C4-2B (cell line): ENCODE data around the gene AKNA.

Source experiments
- H3K27ac ChIP-seq: fragments of 450-650 bp; 2 replicates; pipeline ENCODE4 v1.5.1; 2017
- CTCF ChIP-seq: fragments of 450-650 bp; conservative IDR thresholded peaks from 2 replicates; pipeline ENCODE4 v1.5.1; 2017; ENCODE audit warnings: mild to moderate bottlenecking
- ZFX ChIP-seq: fragments of 450-650 bp; IDR thresholded peaks from 2 replicates; pipeline ENCODE4 v1.6.1; 2017

The AKNA gene

DNA sequence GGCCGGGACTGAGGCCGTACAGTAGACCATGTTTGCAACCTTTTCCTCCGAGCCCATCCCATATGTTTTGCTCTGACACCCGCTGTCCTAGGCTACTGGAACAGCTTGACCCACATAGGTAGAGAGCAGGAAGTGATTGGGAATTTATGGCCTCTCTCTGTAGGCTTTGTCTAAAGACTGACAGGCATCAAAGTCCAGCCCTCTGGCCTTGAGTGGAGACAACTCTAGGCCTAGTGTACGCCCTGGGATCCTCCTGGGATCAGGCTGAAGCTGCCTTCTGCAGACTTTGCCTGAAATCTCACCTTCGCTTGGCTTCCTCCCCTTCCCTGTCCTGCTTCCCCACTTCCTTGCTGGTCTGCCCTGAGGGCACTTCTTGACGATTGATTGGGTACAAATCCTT is 13.6 kb upstream of the AKNA start:
- no peak for TF ChIP-seq ZFX
- no peak for TF ChIP-seq CTCF

GRCh38 chr9:114400772-114401171 is 13.0 kb upstream of the AKNA start:
- no peak for TF ChIP-seq CTCF
- H3K27ac ChIP-seq = no peak overlapping the region

More for the DNA sequence above, 13.6 kb upstream of the AKNA start:
- H3K27ac ChIP-seq = no peak overlapping the region

DNA sequence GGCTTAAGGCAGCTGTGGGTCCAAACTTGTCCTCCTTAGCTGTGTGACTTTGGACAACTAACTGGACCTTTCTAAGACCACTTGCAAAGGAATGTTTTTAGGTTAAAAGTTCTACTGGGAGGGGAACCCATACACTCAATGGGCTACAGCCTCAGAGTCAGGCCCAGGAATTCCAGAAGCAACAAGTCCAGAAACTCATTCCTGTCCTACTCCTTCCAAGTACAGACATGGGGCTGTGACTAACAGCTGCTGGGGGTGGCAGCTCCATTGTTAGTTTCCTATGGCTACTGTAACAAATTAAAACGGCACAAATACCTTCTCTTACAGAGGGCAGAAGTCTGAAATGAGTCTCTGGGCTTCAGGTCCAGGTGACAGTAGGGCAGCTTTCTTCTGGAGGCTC is 12.4 kb upstream of the AKNA start:
- TF ChIP-seq CTCF = no peak
- TF ChIP-seq ZFX = no peak
- no peak overlapping the region for H3K27ac ChIP-seq

DNA sequence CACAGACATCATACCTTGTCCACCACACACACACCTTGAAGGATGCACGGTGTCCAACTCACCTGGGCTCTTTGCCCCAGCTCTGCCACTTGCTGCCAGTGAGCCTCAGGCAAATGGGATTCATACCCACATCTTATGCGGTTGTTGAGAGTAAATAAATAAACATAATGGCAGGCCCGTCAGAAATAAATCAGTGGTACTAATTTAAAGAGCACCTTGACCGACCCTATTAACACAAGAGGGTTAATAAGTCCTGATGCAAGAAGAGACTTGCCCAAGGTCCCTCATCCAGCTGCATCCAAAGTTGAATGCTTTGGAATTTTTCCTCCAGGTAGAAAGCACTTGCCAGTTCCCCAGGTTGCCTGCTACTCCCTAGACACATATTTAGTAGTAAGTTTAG is 11.6 kb upstream of the AKNA start:
- TF ChIP-seq CTCF = no peak
- no peak for TF ChIP-seq ZFX
- H3K27ac ChIP-seq = no peak overlapping the region

DNA sequence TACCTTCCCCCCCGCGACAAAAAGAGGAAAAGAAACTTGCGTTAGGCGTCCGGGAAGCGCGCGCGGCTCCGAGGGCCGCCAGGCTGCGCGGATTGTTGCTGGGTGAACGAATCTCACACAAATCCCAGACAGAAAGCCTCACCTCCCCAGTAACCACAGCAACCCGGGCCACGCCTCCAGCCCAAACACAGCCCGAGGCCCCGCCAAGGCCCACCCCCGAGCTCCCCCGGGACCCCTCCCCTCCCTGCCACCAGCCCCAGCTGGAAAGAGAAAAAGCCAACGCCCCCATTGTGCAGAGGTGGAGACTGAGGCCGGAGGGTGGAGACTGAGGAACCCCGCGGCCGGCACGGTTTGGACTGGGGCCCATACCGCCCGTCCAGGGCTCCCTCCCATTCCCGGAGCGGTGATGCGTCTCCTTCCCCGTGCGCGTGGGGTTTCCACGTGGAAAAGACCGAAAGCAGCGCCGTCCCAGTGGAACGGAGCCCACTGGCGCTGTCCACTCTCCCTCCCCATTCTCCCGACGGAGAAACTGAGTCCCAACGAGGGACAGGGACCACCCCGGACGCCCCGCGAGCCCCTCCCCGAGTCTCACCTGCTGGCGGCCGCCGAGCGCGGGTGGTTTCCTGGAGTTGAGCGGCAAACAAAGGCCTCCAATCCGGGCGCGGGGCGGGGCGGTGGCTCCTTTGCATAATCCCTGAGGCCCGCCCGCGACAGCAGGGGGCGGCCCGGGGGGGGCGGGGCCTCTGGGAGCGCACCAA is 10.2 kb upstream of the AKNA start:
- TF ChIP-seq ZFX (no peak), CTCF (no peak)
- H3K27ac ChIP-seq = peak overlapping the region; percentile 66

GRCh38 chr9:114397219-114397847 is 9.6 kb upstream of the AKNA start:
- peak overlapping the region; percentile 66 for H3K27ac ChIP-seq
- TF ChIP-seq ZFX (no peak), CTCF (no peak)

GRCh38 chr9:114396558-114397218 is 8.9 kb upstream of the AKNA start:
- H3K27ac ChIP-seq = no peak overlapping the region
- TF ChIP-seq CTCF = no peak
- no peak for TF ChIP-seq ZFX
